HFF-Myc (cell line): ENCODE measurements around the gene ASB4.

ENCODE experiments used
- DNase-seq: peaks from one replicate; pipeline ENCODE4 v3.0.0-alpha.2; 2011; ENCODE audit warnings: low read depth; ENCODE audit errors: extremely low read depth
- H3K4me3 ChIP-seq: replicated peaks from 2 replicates; pipeline ENCODE4 v1.5.1; 2011; ENCODE audit warnings: low read depth, mild to moderate bottlenecking, control low read depth, low read length
- TF ChIP-seq, protein P1 (sequence below): IDR thresholded peaks from 2 replicates; pipeline ENCODE4 v1.5.1; 2012; ENCODE audit warnings: mild to moderate bottlenecking, low read depth, low read length, control low read depth; ENCODE audit errors: missing control alignments

ASB4 gene

DNA sequence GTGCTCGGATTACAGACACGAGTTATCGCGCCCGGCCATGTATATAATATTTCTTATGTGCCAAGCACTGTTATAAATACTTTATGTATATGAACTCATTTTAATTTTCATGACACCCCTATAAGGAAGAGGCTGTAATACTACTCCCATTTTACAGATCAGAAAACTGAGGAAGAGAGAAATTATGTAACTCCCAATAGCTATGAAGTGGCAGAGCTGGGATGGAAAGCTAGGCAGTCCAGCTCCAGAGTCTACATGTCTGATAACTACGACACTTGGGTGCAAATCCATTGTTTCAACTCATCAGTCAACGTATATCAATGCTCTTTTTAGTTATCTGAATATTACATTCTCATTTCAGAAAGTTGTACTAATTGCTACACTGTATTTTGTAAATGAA is 93.6 kb downstream of the ASB4 start:
- H3K4me3 ChIP-seq = no peak overlapping the region
- no peak for DNase-seq
- TF ChIP-seq, protein P1, sequence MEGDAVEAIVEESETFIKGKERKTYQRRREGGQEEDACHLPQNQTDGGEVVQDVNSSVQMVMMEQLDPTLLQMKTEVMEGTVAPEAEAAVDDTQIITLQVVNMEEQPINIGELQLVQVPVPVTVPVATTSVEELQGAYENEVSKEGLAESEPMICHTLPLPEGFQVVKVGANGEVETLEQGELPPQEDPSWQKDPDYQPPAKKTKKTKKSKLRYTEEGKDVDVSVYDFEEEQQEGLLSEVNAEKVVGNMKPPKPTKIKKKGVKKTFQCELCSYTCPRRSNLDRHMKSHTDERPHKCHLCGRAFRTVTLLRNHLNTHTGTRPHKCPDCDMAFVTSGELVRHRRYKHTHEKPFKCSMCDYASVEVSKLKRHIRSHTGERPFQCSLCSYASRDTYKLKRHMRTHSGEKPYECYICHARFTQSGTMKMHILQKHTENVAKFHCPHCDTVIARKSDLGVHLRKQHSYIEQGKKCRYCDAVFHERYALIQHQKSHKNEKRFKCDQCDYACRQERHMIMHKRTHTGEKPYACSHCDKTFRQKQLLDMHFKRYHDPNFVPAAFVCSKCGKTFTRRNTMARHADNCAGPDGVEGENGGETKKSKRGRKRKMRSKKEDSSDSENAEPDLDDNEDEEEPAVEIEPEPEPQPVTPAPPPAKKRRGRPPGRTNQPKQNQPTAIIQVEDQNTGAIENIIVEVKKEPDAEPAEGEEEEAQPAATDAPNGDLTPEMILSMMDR = no peak

DNA sequence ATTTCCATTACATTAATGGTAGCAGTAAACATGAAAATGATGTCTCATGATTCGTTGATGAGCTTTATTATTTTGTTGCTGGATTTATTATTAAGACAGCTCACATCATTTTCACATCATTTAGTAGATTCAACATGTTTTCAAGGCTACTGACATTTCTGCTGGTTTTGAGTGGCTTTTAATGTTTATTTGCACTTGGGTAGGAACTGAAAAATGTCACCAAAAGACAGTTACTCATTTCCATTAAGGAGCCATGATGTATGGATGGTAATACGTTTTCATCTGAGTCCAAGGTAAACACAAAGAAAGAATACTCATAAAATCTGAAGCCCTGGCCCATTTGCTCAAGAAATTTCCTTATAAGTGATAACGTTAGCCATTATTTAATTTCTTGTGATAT is 95.7 kb downstream of the ASB4 start:
- TF ChIP-seq, protein P1 = no peak
- no peak overlapping the region for H3K4me3 ChIP-seq
- DNase-seq = no peak

DNA sequence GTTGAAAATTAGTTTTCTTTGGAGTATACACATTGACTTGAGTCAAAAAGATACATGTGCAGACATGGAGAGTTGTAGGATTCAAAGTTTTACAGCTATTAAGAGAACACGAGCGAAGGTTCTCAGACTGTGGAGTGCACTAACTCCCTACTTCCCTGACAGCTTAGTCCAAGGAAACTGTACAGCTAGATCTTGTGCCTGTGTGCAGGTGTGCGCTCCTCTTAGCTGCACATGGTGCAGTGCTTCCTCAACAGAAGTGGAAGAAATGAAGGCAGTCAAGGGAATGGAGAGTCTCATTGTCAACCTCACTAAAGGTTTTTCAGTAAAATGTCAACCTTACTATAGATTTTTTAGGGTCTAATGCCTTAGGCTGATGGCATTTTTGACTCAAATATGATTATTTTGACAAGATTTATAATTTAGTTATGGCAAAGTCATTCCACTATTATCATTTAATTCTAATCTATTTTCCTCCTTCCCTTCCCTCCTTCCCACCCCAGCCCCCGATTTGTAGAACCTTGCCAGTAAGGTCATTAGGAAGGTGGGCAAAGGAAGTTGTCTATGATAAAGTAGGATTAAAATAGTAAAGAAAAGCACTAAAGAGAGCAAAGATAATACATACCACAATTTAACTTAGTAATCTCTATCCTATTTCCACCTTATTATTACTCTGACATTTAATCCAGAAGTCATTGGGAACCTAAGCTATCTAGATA is 97.0 kb downstream of the ASB4 start:
- no peak for DNase-seq
- no peak overlapping the region for H3K4me3 ChIP-seq
- TF ChIP-seq, protein P1 = no peak

DNA sequence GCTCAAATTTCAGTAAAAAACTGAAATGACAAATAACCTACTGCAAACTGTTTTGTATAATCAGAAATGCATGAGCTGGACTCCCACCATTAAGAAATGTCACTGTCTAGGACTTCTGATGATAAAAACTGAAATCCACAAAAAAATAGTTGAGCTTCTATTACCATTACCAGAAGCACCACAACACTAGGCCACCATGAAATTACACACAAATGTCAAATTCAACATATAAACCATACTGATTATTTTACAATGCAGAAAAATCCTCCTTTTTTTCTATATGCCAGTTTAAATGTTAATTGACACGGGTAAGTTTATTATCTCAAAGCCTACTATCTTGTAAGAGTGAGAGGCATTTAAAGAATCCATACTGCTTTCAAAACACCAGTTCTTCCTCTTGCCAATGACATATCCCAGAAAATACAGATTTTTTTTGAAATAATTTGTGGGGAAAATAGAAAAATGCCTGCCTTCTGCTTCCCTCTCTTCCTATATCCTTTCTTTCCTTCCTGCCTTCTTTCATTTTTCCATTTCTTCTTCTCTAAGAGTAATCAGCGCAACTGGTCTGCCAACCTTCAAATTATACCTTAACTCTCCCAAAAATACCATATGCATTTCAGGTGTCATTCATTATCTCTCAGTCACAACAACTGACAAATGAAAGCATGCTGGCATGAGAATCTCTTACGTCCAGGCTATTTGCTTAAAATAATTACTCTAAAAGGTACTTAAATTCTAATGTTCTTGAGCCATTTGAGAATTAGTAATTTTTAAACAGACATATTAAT is 98.3 kb downstream of the ASB4 start:
- H3K4me3 ChIP-seq = no peak overlapping the region
- DNase-seq = no peak
- TF ChIP-seq, protein P1 = no peak

DNA sequence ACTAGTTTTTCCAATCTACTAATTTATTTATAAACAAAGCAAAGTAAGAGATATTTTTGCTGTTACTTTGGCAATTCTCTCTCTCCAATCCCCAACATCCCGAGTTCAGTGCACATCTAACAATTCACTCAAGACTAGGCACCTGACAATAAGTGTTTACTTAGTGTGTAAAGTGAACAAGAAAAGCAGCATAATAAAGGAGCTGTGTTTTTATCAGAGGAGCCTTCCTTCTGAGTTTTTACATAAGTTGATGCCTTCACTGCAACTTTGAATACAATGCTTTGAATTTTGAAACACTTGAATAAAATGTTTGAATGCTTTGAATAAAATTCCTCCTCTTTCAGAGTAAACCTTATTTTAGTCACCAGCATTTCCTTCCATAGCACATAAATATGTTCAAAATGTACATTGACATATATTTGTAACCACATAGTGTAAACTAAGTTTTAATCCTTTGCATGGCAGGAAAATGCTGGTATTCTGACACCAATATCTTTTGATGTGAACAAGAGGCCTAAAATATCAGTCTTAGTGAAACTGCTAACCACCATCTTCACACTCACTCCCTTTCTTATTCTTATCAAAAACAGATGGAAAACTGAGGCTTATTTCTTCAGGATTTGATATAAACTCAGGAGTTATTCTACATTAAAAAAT is 99.2 kb downstream of the ASB4 start:
- no peak overlapping the region for H3K4me3 ChIP-seq
- DNase-seq = no peak
- TF ChIP-seq, protein P1 = no peak

DNA sequence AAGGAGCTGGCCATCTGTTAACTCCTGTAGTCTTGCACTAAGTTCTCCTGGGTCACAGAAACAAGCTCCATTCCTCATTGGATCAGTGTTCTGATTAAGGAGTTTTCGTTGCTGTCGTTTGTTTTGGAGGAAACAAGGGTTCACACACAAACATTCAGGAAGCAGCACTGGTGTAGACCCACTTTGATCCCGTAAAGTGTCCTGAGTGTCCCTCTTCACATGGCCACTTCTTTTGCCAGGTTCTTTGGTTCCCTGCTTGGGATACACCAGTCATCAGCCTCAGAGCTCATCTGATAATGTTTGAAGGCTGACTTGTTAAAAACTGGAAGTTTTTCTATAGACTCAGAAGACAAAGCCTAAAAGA is 99.7 kb downstream of the ASB4 start:
- no peak overlapping the region for H3K4me3 ChIP-seq
- no peak for DNase-seq
- TF ChIP-seq, protein P1 = no peak
